Activated CD8-positive, alpha-beta memory T cell treated with anti-CD3 and anti-CD28 coated beads for 4 hours (primary cell): ENCODE measurements around the gene RERE.
"Not testable (repeated sequence)": the region's sequence is repeated elsewhere in the genome, so short reads cannot be mapped to it uniquely, and the experiment has no call there.

Experiments used
- DNase-seq, 2 donors: peaks; one replicate each; pipeline ENCODE4 v3.0.0-alpha.2; 2020; ENCODE audit warnings: low read depth in 2 of 2

Gene RERE

DNA sequence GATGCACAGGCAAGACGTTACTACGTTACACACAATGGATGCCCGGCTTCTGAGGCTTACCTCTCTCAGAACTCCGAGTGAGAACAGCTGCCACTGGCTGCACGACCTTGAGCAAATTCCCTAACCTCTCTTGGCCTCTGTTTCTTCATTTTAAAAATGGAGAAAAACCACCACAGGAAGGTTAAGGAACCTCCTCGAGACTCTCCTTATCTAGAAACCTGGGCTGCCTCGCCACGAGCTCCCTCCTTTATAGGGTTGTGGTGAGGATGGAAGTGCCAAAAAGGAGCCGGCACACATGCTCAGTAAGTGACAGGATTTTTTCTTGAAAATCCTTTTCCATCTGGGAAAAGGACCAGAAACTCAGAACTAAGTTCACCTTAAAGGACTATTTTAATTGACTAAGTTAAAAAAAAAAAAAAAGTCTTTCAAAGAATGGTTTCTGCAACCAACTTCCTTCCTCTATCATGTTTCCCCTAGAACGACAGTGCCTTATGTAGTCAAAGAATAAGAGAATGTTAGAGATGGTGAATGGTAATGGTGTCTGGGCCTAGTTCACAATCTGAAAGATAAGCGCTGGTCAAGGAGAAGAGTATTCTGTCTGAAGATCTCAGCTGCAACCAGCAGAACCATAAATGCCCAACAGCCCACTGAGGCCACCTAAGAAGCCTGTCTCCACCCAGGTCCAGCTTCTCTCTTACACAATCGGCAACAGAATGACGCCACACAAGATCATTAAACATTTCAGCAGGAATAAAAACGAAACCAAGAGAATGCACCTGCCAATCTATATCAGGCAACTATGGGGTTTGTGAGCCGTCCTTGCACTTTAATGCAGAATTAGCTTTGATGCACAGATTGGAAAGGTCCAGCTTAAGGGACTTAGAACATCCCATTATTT lies 434.6 kb downstream of the RERE start:
- DNase-seq, result no peak

- no peak for DNase-seq
Observed at GRCh38 chr1:8382051-8382505, 435.4 kb downstream of the RERE start.

GRCh38 chr1:8381618-8382017 lies 435.8 kb downstream of the RERE start:
- DNase-seq, result no peak

GRCh38 chr1:8380310-8380709 lies 437.1 kb downstream of the RERE start:
- not testable (repeated sequence) for DNase-seq

DNA sequence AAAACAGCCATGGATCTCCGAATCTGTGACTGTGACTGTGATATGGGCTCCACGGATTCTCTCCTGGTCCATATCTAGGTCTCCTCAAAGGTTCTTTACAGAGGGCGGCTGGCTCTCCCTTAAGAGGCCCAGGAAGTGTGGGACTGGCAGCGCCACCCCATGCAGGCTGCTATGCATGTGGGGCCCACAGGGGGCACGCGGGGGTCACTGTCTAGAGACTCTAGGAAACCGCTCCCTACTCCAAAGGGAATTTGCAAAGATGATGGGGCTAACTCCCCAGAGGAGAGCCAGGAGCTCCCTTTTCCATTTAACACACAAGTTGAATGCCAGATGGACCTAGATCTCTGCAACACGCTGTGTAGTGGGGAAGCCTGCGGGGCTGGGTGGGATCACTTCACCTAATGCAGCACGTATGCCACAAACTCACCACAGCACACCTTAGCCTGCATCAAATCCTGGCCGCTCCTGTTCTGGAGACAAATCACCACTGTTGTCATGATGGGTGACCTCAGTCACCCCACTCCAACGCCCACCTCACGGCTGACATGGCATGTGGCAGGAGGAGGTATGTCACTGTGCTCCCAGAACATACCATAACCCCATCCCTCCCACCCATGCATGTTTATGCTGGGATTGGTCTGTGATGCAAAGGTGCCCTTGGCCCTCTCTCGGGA lies 437.8 kb downstream of the RERE start:
- no peak for DNase-seq

DNA sequence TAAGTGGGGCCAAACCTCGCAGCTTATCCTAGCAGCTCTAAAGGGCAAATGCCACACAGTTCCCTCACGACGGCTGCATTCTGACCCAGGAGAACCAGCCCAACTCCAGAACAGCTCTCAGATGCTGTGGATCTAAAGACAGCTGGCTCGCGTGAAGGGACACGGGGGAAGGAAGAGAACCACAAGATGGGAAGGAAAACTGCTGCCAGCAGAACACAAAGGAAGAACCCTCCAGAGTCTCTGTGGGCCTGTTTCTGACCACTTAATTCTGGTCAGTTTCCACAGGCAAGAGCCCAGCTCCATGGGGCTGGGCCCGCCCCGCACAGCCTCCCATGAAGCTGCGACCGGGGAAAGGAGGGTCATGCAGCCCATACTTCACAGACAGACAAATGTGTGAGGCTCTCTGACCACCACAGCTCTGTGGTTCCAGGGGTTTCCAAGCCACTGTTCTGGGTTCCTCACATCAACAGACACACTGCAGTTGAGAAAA lies 438.4 kb downstream of the RERE start:
- DNase-seq, result no peak

DNA sequence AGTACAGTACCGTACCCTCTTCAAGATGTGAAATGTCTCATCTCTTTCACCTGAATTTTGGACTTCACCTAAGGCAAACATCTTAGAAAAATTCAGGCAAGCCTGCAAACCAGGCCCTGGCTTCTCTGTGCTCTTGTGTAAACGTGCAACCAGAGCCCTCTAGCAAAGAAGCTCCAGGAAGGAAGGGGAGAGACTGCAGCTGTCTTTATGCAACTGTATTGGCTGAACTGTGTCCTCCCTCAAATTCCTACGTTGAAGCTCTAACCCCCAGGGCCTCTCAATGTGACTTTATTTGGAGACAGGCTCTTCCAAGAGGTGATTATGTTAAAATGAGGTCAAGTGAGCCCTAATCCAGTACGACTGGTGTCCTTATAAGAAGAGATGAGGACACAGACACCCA lies 439.3 kb downstream of the RERE start:
- no peak for DNase-seq

DNA sequence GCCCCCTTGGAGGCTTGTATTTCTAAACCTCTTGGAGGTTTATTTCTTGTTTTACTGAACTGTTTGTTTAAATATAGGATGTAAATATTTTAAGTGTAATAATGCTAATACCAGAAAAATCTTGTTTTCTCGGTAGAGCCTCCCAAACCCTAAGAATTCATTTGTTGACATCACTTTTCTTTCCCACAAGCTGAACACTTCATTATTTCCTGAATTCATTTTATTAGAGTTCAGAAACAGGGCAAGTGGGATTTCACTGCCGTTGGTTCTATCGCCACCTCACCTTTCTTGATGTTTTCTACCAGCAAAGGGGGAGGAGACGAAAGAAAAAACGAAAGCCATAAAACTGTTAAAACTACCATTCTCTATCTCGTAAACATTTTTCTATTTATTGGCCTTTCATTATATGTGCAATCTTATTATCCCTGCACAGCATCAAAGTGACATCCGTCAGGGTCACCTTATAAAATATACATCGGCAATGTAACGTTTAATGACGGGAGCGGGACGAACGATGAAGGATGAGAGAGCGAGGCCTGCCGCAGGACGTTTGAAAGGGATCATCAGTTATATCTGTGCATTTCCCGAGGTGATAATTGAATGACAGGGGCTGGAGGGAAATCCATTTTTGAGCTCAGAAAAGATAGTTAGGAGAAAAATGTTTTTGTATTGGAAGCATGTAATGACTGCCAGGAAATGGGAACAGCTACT lies 440.0 kb downstream of the RERE start:
- no peak for DNase-seq

- DNase-seq, result no peak
Observed at GRCh38 chr1:8376358-8376840, 441.0 kb downstream of the RERE start.

GRCh38 chr1:8374812-8375211 lies 442.6 kb downstream of the RERE start:
- DNase-seq, result no peak

GRCh38 chr1:8374356-8374755 lies 443.1 kb downstream of the RERE start:
- no peak for DNase-seq

DNA sequence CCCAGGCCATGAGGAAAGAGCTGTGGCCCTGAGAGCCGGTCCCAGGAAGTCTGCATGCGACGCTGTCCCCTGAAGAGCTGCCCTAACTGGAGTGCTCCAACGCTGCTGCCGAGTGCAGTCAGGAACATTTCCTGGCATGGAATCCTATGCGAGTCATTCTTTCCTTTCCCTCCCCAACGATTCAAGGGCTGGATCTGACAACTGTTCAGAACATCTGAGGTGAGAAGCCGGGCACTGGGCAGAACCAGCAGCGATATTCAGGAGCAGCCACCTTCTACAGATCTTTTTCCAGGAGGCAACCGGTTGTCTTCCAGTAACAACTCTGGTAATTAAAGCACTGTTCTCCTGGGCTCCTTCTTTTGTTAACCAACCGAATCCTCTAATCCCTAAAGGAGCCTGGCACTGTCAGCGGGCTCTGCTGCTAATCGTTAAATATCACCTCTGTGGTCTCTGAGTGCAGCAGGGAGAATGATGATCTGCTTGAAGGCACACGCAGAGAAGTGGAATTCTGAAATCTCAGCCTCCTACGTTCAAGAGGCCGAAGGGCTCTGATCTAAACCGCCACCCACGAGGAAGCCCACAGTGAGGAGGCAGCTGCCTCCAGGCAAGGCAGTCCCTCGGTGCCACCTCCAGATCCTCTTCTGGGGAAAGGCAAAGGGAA lies 443.7 kb downstream of the RERE start:
- DNase-seq, result no peak

DNA sequence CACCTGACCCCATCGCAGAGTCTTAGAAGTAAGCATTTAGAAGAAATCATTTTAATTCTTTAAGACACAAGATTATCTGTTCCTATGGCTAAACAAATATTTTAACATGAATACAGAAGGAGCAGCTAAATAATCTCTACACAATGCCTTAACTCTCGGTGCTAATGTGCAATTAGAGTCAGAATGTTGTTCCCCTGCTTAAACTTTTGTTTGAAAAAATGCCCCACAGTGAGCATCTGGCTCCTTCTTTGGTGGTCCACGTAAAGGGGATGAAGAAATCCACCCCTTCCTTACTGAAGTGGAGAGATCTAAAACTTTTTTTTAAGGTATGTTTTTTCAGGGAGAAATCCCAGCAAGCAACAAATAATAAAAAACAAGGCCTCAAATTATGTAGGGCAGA lies 444.3 kb downstream of the RERE start:
- DNase-seq, result no peak

- DNase-seq, result no peak
Observed at GRCh38 chr1:8371372-8371991, 446.0 kb downstream of the RERE start.

GRCh38 chr1:8370905-8371315 lies 446.5 kb downstream of the RERE start:
- no peak for DNase-seq

- no peak for DNase-seq
Observed at GRCh38 chr1:8370046-8370881, 447.2 kb downstream of the RERE start.

DNA sequence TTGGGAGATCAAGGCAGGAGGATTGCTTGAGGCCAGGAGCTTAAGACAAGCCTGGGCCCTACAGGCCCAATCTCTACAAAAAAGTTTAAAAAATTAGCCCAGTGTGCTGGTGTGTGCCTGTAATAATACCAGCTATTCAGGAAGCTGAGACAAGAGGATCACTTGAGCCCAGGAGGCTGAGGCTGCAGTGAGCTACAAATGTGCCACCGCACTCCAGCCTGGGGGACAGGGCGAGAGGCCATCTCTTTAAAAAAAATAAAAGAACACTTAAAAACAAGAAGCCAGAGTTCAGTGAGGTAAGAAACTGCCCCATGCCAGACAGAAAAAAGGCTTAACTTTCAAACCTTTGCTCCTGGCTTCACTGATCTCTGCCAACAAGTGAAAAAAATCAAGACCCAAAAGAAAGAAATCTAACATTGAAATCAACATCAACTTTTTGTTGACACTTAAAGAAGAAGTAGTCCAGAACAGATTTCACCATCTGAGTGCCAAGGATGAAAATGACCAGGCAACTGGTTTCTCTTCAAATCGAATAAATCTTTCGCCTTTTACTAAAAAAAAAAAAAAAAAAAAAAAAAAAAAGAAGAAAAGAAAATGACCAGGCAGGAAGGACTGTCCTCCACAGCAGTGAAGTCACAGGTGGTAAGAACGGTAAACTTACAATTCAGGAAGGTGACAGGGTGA lies 448.3 kb downstream of the RERE start:
- no peak for DNase-seq

DNA sequence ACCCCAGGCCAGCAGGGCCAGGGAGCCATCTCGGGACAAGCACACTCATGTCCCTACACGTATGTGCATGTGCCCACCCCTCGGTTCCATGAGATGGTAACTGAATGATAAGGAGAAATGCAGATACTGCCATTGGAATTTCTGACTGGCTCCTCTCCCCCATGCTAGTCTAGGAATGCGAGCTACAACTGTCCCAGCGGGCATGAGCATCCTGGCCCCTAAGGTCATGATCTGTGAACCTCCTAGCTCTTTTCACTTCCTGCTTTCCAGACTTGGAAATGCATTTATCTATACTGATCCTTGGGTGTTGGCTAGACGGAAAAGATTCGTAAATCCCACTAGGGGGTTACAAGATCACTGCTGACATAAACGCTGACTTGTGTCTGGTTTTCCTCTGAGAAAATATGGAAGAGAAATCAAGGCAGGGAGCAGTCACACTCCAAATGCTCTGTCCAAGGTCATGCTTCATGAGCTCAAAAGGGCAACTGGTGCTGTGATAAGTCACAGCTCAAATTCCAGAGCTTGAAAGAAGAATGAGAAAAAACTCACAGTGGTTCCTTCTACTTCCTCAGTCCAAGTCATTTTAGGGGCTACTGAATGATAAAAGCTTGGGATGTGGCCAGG lies 449.8 kb downstream of the RERE start:
- no peak for DNase-seq
